GM10248 (cell line): ENCODE results near the gene IRX4.
"Not testable (repeated sequence)": the region's sequence is repeated elsewhere in the genome, so short reads cannot be mapped to it uniquely, and the experiment has no call there.

ENCODE experiments used
- CTCF ChIA-PET: fragments of 300-600 bp; sonication (Branson Sonifier 250); formaldehyde crosslinking; extraction: SDS; loops from one replicate; lab custom pipeline; 2021; ENCODE audit warnings: antibody characterized with exemption; lab: Yijun Ruan, JAX
- POLR2A ChIA-PET: fragments of 350-650 bp; sonication (Branson Sonifier 250); formaldehyde crosslinking; extraction: SDS; loops from one replicate; lab custom pipeline; 2020; ENCODE audit warnings: antibody characterized with exemption; lab: Yijun Ruan, JAX
- DNase-seq: peaks from one replicate; pipeline ENCODE4 v3.0.0; 2012; ENCODE audit errors: extremely low spot score
- TF ChIP-seq, protein P1 (sequence below): IDR thresholded peaks from 2 replicates; pipeline ENCODE4 v1.5.1; 2012; ENCODE audit warnings: mild to moderate bottlenecking, low read depth; ENCODE audit errors: extremely low read depth, missing control alignments, control extremely low read depth

Gene IRX4

DNA sequence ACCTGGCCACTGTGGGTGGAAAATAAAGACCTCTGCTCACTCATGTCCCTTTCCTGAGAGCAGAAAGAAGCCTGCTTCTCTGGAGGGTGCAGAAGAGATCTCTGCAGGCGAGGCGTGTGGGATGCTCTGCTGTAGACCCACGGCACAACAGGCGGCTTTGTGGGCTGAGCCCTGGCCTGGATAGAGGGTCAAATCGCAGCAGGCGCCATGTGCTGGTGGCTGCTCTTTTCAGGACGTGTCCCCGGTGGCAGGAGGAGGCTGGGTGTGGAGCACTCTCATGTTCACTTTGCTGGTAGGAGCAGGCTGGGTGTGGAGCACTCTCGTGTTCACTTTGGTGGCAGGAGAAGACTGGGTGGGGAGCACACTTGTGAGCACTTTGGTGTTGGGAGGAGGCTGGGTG lies 35.1 kb downstream of the IRX4 start:
- POLR2A ChIA-PET, result no interaction called here
- TF ChIP-seq, protein P1, sequence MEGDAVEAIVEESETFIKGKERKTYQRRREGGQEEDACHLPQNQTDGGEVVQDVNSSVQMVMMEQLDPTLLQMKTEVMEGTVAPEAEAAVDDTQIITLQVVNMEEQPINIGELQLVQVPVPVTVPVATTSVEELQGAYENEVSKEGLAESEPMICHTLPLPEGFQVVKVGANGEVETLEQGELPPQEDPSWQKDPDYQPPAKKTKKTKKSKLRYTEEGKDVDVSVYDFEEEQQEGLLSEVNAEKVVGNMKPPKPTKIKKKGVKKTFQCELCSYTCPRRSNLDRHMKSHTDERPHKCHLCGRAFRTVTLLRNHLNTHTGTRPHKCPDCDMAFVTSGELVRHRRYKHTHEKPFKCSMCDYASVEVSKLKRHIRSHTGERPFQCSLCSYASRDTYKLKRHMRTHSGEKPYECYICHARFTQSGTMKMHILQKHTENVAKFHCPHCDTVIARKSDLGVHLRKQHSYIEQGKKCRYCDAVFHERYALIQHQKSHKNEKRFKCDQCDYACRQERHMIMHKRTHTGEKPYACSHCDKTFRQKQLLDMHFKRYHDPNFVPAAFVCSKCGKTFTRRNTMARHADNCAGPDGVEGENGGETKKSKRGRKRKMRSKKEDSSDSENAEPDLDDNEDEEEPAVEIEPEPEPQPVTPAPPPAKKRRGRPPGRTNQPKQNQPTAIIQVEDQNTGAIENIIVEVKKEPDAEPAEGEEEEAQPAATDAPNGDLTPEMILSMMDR, result no peak
- CTCF ChIA-PET, result no interaction called here
- no peak for DNase-seq

DNA sequence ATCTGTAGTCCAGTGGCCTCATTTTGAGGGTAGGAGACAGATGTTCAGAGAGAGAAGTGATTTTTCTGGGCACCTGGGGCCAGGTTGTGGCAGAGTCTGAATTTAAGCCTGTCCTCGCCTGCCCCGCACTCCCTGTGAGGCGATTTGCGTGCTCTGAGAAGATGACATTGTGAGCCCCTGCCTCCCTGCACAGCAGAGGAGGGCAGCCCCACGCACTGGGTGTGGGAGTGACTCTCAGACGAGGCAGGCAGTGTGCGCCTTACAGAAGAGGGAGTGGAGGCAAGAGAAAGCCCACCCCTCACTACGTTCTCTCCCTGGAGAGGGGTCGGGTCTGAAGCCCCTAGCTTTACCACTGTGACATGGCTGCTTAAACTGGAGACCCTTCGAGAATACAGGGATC lies 35.7 kb downstream of the IRX4 start:
- TF ChIP-seq, protein P1, result no peak
- ChIA-PET POLR2A (no interaction called here), CTCF (no interaction called here)
- no peak for DNase-seq

DNA sequence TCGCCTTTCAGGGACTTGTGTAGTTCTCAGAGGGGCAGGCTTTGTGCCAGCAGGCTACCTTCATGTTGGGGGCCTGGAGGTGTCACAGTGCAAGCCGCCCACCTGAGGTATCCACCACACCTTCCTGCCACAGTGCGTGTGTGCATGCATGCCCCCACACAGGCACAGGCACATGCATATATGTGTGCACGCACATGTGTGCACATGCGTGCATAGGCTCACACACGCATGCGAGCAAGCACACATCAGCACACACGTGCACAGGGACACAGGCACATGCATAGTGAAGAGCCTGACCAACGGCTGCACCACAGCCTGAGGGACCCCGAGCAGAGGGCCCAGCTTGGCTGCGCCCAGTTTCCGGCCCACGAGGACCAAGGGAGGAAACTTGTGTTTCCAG lies 36.1 kb downstream of the IRX4 start:
- ChIA-PET CTCF (no interaction called here), POLR2A (no interaction called here)
- TF ChIP-seq, protein P1, result no peak
- no peak for DNase-seq

- no peak for DNase-seq
- POLR2A ChIA-PET, result interaction anchor here (0.6 kb wide), 1 partner anchor 91 kb away, joined by 6 read pairs; no protein-coding TSS in a partner anchor
- TF ChIP-seq, protein P1, result no peak
- CTCF ChIA-PET, result no interaction called here
These were observed 37.0 kb downstream of the IRX4 start for GRCh38 chr5:1845696-1846095.

GRCh38 chr5:1844708-1845436 lies 37.9 kb downstream of the IRX4 start:
- TF ChIP-seq, protein P1, result no peak
- ChIA-PET CTCF (no interaction called here), POLR2A (no interaction called here)
- DNase-seq, result no peak

- CTCF ChIA-PET, DNase-seq, POLR2A ChIA-PET: not testable (repeated sequence)
These were observed 39.0 kb downstream of the IRX4 start for GRCh38 chr5:1843761-1844160.

DNA sequence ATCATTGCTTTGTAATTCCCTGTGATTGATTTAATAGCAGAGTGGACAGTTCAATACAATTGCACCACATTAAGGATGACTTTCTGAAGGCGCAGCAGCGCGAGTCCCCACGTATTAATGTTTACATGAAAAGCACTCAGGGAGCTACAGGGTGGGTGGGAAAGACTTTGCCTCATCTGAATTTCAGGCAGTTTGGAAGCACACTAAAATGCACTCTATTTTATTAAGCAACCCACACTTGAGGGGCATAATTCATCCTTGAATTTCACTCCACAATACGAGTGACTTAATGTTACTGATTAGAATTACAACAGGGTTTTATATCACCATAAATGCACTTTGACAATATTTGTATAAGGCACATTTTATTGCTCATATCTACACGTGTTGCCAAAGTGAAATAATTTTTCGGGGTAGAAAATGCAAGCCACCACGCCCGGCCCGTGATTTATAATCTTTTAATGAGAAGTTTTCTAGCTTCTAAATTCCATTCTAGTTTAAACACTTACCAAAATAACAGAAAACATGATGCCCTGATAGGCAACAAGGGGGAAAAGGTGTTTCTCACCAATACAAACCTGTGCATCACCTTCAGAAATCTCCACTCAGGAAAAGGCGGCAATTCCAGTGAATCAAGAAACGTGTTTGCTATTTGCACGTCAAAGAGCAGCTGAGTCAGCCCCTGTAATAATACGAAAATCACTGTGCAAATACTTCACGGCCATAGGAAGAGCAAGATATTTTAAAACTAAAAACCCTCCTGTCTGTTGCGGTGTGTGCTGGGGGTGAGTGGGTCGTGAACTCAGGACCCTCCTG lies 40.5 kb downstream of the IRX4 start:
- ChIA-PET POLR2A (no interaction called here), CTCF (no interaction called here)
- TF ChIP-seq, protein P1, result no peak
- DNase-seq, result no peak
